ENCODE measurements around the gene PTPN7.
"Not testable (repeated sequence)": the region's sequence is repeated elsewhere in the genome, so short reads cannot be mapped to it uniquely, and the experiment has no call there.

PTPN7 gene

GRCh38 chr1:202160377-202160940, at the start of gene PTPN7:
Gene PTPN7 (minus strand): TSS chr1:202160602. CDS start chr1:202159402, 1,200 bp downstream.
- DNase-seq (ENCODE audit: low read depth): peak; percentile 75

DNA sequence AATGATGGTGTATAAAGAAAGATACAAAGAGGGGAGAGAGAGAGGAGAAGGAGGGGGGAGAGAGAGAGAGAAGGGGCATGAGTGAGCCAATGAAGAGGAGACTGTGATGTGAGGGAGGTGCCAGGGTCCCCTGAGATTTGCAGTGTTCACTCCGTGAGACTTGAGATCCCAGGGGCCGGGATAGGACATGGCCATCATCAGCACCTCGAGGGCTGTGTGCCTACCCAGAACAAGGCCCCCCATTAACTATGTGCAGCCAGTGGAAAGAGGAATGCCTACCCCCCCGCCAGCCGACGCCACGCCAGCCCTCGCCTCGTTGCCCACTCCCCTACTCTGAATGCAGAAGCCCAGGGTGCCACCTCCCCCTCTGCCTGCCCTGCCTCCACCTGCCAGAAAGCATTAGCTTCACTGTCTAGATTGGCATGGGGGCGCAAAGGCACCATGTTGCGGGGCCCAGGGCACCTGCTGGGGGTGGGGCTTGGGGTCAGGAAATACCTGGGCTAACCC, 48.0 kb upstream of the PTPN7 start:
- no peak for DNase-seq (ENCODE audit: low read depth)

GRCh38 chr1:202207292-202207691, 46.9 kb upstream of the PTPN7 start:
- DNase-seq (ENCODE audit: low read depth): no peak

DNA sequence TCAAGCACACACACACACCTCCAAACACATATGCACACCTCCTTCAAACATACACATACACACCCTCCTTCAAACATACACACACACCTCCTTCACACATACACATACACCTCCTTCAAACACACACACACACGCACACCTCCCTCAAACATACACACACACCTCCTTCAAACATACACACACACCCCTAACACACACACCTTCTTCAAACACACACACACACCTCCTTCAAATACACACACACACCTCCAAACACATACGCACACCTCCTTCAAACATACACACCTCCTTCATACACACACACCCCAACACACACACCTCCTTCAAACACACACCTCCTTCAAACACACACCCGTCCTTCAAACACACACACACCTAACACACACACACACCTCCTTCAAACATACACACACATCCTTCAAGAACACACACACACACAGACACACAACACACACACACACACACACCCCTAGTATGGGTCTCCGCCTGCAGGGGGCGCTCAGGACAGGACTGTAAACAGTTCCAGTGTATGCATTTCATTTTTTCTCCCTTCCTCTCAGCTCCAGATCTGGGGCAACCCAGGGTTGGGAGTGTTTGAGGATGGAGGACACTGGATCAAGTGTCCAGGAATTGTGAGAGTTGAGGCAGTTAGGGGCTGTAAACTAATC, 45.3 kb upstream of the PTPN7 start:
- DNase-seq (ENCODE audit: low read depth): no peak

GRCh38 chr1:202204065-202204464, 43.7 kb upstream of the PTPN7 start:
- DNase-seq (ENCODE audit: low read depth): no peak

- DNase-seq (ENCODE audit: low read depth): no peak
These were observed 43.0 kb upstream of the PTPN7 start for GRCh38 chr1:202203238-202204039.

DNA sequence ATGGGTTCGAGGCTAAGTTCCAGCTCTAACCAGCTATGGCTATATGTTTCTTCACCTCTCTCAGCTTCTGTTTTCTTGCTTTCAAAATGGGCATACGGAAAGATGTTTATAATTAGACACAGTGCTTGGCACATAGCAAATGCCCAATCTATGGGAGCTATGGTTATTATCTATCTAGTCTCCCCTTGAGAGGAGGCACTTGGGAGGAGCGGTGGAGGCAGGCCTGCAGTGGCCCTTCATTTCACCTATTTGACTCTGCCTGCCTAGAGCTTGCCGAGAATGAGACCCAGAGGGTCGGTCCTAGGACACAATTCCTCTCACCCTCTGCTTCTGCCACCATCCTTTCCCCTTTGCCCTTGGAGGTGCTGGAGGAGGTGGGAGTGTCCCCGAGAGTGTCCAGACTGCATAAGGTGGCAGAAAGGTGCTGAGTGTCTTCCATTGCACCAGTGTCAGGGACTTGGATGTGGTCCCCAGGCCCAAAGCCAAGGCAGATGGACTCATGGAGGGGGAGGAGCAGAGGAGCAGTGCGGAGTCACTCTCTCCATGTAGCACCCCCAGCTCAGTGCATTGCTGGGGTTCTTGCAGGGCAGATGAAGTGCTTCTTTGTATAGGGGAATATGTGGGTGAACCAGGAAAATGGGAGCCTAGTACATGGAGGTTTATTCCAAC, 42.2 kb upstream of the PTPN7 start:
- DNase-seq (ENCODE audit: low read depth): no peak

DNA sequence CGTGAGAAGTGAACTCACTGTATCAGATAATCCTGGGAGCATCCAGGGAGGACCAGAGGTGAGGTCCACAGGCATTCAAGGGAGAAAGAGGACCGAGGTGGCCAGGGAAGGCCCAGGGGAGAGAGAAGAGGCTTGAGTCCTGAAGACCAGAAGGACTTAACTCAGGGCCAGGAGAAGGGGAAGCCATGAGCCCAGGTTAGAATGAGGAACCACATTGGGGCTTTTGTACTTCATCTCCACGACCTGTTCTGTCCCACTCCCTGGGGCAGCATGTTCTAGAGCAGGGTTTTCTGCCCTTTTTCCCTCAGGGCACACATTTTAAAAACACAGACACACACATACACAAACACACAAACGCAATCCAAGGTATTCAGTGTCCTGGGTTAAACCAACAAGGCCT, 41.6 kb upstream of the PTPN7 start:
- no peak for DNase-seq (ENCODE audit: low read depth)

DNA sequence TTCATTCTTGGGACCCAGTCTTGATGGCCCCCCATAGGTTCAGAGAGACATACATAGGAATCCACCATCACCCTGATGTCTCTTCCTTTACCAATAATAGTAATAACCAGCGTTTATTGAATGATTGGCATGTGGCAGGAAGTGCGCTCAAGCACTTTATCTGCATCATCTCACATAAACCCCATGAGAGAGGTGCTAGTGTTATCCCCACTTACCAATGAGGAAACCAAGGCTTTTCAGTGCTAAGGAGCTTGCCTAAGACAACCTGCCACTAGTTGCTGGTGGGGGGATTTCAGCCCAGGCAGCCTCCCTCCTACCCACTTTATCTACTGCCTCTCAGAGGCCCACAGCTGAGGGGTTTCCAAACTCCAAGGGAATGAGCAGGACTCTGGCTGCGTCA, 40.9 kb upstream of the PTPN7 start:
- DNase-seq (ENCODE audit: low read depth): no peak

- DNase-seq (ENCODE audit: low read depth): no peak
These were observed 40.3 kb upstream of the PTPN7 start for GRCh38 chr1:202200669-202201068.

DNA sequence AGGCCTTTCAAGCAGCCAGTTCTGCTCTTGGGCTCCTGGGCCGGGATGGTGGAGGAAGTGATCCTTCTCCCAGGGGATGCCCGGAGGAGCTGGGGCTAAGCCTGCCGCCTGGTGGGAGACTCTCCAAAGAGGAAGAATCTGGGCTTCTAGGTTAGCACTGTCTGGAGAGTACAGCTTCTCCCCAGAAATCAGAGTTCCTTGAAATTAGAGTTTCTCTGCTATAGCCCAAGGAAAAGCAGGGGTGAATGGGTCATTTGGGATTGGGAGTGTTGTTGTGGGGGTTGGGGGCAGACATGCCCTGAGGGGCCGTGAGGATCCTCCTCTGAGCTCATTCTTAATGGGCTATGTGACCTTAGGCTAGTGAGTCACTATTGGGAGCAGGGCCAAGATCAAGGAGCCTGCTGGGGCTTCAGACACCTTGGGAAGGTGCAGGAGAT, 39.7 kb upstream of the PTPN7 start:
- DNase-seq (ENCODE audit: low read depth): no peak

DNA sequence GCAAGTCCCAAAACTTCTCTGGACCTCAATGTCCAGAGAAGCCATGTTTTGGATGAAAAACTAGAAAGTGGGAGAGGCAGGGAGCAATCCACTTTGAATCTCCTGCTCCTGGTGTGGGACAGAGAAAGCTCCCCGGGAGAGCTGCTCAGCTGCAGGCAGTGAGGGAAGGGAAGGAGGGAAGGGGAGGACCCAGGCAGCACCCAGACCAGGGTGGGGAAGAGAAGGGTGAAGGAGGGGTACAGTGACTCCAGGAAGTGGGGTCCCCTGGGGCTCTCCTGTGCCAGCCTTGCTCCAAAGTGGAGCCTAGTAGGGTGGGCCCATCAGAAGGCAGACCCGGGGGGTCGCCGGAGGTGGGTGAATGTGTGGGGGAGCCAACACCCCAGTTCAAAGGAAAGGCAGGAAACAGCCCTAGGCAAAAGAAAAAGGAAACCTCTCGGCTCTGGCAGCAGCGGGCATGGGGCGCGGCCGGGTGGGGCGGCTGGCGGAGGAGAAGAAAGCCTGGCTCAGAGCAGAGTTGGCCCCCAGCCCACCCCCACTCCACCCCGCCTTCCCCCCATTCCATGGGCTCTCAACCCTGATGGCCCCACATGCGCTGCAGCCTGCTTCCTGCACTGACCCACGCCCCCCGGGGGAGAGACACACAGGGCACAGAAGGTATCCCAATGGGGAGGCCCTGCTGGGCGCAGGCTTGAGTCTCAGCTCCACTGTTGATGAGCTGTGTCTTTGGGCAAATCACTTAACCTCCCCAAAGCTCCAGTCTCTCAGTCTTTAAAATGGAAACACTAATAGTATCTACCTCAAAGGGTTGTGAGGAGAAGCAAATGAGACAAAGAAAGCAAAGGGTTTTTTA, 38.9 kb upstream of the PTPN7 start:
- DNase-seq (ENCODE audit: low read depth): no peak

GRCh38 chr1:202198366-202198724, 37.9 kb upstream of the PTPN7 start:
- no peak for DNase-seq (ENCODE audit: low read depth)

- DNase-seq (ENCODE audit: low read depth): peak; percentile 13
These were observed 37.4 kb upstream of the PTPN7 start for GRCh38 chr1:202197653-202198365.

DNA sequence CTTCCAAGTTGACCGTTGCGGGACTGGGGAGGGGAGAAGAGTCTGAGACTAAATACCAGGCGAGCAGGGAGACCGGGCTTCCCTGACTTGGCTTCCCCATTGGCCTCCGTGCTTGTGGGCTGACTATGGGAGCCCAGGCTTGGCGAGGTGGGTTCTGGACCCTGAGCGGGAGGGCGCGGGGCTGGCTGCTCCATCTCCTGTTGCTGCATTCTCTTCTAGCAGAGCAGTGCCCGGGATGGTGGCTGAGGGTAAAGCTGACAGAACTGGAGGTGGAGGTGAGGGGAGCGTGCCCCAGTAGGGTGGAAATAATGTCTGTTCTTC, 33.9 kb upstream of the PTPN7 start:
- no peak for DNase-seq (ENCODE audit: low read depth)

GRCh38 chr1:202193614-202194327, 33.4 kb upstream of the PTPN7 start, which contains the start of gene LGR6:
Gene LGR6 (plus strand): TSS chr1:202193799. CDS start chr1:202193990, 191 bp downstream.
- DNase-seq (ENCODE audit: low read depth): no peak

DNA sequence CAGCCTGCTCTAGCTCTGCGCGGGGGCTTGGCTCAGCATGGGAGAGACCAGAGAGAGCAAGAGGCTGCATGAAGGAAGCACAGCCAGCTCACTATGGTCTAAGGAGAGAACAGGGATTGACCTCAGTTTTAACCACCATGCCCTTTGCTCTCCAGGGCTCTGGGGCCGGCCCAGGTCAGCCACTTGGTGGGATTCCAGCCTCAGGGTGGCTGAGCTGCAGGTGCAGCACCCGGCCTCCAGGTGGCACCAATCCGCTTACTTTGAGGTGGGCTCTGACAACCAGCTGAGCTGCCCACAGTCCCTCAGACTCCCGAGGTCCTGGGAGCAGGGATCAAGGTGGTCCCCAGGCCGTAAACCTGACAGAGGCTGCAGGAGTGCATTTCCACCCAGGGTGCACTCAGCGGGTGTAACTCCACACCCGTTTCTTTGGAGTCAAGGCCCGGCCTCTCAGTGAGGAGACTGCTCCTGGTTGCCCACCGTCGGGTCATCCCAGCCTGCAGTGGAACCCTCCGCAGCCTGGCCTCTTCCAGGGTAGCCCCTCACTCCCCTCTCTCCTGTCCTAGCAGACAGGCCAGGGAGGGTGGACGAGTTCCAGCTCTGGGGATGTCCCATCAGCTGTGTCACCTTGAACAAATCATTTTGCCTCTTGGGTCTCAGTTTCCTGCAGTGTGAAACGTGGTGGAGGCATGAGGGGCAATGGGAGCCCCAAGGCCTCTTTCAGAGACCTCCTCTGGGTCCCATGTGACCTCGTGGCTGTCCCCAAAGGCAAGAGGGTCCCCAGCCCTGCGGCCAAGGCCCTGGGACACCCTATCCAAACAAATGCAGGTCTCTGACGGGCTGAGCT, 32.6 kb upstream of the PTPN7 start:
- peak; percentile 39 for DNase-seq (ENCODE audit: low read depth)

DNA sequence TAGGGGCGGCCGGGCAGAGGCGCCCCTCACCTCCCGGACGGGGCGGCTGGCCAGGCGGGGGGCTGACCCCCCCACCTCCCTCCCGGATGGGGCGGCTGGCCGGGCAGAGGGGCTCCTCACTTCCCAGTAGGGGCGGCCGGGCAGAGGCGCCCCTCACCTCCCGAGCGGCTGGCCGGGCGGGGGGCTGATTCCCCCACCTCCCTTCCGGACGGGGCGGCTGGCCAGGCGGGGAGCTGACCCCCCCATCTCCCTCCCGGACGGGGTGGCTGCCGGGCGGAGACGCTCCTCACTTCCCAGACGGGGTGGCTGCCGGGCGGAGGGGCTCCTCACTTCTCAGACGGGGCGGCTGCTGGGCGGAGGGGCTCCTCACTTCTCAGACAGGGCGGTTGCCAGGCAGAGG, 31.0 kb upstream of the PTPN7 start:
- not testable (repeated sequence) for DNase-seq (ENCODE audit: low read depth)

Measured in stimulated activated CD8-positive, alpha-beta memory T cell treated with anti-CD3 and anti-CD28 coated beads, Interleukin-12 subunit alpha, Interleukin-12 subunit beta, amount 100 ng/mL, for 1 hour (primary cell).